ENCODE measurements around the gene PRKG1. TPM values are rescaled to one million over a fixed set of nuclear protein-coding genes. Genes with fewer than 3 reads are reported as not detected.

PRKG1 gene
- total and polyA plus RNA-seq, 2 of the 8 experiments (the other 6 are each of a cell fraction or from before 2014, with no cell fraction given) = 4.2 to 15.2 TPM

DNA sequence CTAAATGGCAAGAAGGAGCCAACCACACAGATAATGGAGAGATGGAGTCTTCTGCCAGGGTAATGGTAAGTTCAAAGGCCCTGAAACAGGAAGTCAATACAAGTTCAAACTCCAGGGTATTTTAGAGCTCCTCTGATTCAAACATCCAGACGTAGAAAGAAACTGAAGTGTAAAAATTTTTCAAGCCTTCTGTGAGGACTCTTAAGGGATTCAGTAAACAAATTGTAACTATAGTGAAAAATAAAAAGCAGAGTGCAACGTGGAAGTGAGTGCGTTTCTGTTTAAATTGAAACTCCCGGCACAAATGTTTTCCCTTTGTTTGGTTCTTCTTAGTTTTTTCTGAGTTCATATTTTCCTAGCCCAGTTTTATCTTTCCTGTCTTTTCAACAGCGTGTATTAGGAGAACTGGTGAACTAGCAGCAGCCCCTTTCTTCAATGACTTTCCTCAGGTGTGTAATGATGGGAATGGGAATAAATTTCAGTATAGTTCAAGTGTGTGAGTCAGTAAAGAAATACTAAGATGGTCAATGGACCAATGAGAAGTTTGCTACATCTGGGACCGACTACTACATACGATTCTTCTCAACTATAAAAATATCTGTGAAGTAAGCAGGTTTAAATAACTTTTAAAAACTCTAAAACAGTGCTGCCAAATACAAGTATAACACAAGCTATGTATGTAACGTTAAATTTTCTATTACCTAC is 326.3 kb downstream of the PRKG1 start:
- no peak overlapping the region for H2BK15ac ChIP-seq (ENCODE audit: low read length)
- no peak overlapping the region for H3K23ac ChIP-seq (ENCODE audit: insufficient read length)
- H2AFZ ChIP-seq (ENCODE audit: low read length) = no peak overlapping the region
- H3K4ac ChIP-seq (replicated peaks; ENCODE audit: insufficient read length, low read depth, low read length) = no peak overlapping the region
- FAIRE-seq = no peak
- H3K79me2 ChIP-seq (ENCODE audit: control insufficient read depth in 1 of 2, insufficient read depth in 2 of 2, low read length in 2 of 2) = no peaks in the 10 kb centered on the region
- H4K5ac ChIP-seq (ENCODE audit: insufficient read length, low read depth, low read length) = no peak overlapping the region
- no peak overlapping the region for H3K18ac ChIP-seq (ENCODE audit: extremely low read depth, low read length)
- no peaks in the 10 kb centered on the region for H4K20me1 ChIP-seq (replicated peaks in 1 of 2; ENCODE audit: control insufficient read depth in 1 of 2, insufficient read depth in 2 of 2, low read length in 2 of 2)
- H4K8ac ChIP-seq (ENCODE audit: extremely low read depth, insufficient read depth, low read length) = no peak overlapping the region
- POLR2A ChIA-PET (ENCODE audit: partially characterized antibody) = interaction anchor here (0.9 kb wide), 1 partner anchor 326 kb away, joined by 3 read pairs; the partner anchor contains the start of gene PRKG1
- TF ChIP-seq SUZ12 (IDR thresholded peaks at IDR 0.05; ENCODE audit: low read length) (no peak), POU5F1 (IDR thresholded peaks at IDR 0.05; ENCODE audit: low read depth, low read length) (no peak), EZH2 (IDR thresholded peaks at IDR 0.05; ENCODE audit: low read depth, low read length, severe bottlenecking) (no peak), KDM4A (IDR thresholded peaks at IDR 0.05; ENCODE audit: low read depth, low read length, severe bottlenecking) (no peak), BCL11A (IDR thresholded peaks at IDR 0.05; ENCODE audit: low read depth in 2 of 2, low read length in 2 of 2) (no peak)
- H3K9ac ChIP-seq (replicated peaks in 1 of 4; ENCODE audit: extremely low read depth in 1 of 4, low read depth in 3 of 4, low read length in 3 of 4) = no peak overlapping the region
- H4K91ac ChIP-seq (replicated peaks; ENCODE audit: insufficient read length, low read length) = no peak overlapping the region
- CTCF ChIA-PET (ENCODE audit: partially characterized antibody) = interaction anchor here (0.6 to 1.5 kb wide), 5 partner anchors 11 to 349 kb away, joined by 3 to 6 read pairs (median 3); no protein-coding TSS in a partner anchor
- no peak overlapping the region for H2BK20ac ChIP-seq (ENCODE audit: low read length)
- no peaks in the 10 kb centered on the region for H3K27me3 ChIP-seq (replicated peaks in 1 of 4; ENCODE audit: control insufficient read depth in 3 of 4, extremely low read depth in 1 of 4, insufficient read depth in 3 of 4, low read length in 3 of 4)
- no peak overlapping the region for H3K4me2 ChIP-seq (ENCODE audit: insufficient read depth in 1 of 2, low read depth in 2 of 2, low read length in 2 of 2)
- no peak overlapping the region for H2BK120ac ChIP-seq (replicated peaks; ENCODE audit: low read depth, low read length)
- no peaks in the 10 kb centered on the region for H3K36me3 ChIP-seq (ENCODE audit: control insufficient read depth in 2 of 4, insufficient read depth in 4 of 4, low read length in 3 of 4)
- H3K14ac ChIP-seq (ENCODE audit: insufficient read length) = no peak overlapping the region
- H3K27ac ChIP-seq (ENCODE audit: low read depth, low read length) = no peak overlapping the region
- H2BK5ac ChIP-seq (ENCODE audit: low read depth, low read length) = no peak overlapping the region
- no peak for DNase-seq (ENCODE audit: low read depth in 1 of 2, low spot score in 2 of 2)
- H3K4me3 ChIP-seq (ENCODE audit: extremely low read depth in 1 of 4, insufficient read depth in 2 of 4, low read depth in 3 of 4, low read length in 4 of 4) = no peak overlapping the region
- H3K9me3 ChIP-seq (ENCODE audit: insufficient read depth in 2 of 2, low read depth in 1 of 2, low read length in 1 of 2) = no peaks in the 10 kb centered on the region
- no peaks in the 10 kb centered on the region for H3K79me1 ChIP-seq (ENCODE audit: low read depth, low read length)
- H2AK5ac ChIP-seq (ENCODE audit: low read depth, low read length) = no peak overlapping the region
- WGBS, 2 experiments (ENCODE audit: extremely low coverage in 1 of 2, insufficient coverage in 1 of 2, insufficient read length in 1 of 2, insufficient replicate concordance in 2 of 2, low coverage in 1 of 2, low lambda C conversion rate in 2 of 2, missing lambda C conversion rate in 1 of 2) = 86% methylated on average over 8 of the region's 8 CpGs; no CpG with 5 or more reads in 1 of the 2 experiments
- peaks cover 0 to 2% (median under 1%) of the 10 kb centered on the region in 4 experiments; a peak in 4 of 7 replicates for H3K4me1 ChIP-seq (replicated peaks in 1 of 4; ENCODE audit: control insufficient read depth in 3 of 4, insufficient read depth in 4 of 4, low read length in 3 of 4)
- no peaks in the 10 kb centered on the region for H3K23me2 ChIP-seq (ENCODE audit: low read depth, low read length)
- H3K56ac ChIP-seq (replicated peaks; ENCODE audit: insufficient read length, low read depth, low read length) = no peak overlapping the region
- no peak overlapping the region for H2BK12ac ChIP-seq (ENCODE audit: low read depth, low read length)

Measured in H1 (cell line).